SK-N-SH treated with all-trans-retinoic acid at 6 μM for 48 hours (cell line): Measurements from ENCODE around the gene MLST8.

Experiments
- ARNTL ChIP-seq: fragments of 450-650 bp; formaldehyde crosslinking; IDR thresholded peaks from 2 replicates; pipeline ENCODE4 v1.5.0; 2020; ENCODE audit warnings: low read depth, mild to moderate bottlenecking, moderate library complexity, borderline replicate concordance
- CREB5 ChIP-seq: fragments of 250-450 bp; sonication (Bioruptor Pico); IDR thresholded peaks from 2 replicates; pipeline ENCODE4 v1.5.1; 2020; ENCODE audit warnings: low read depth, mild to moderate bottlenecking, moderate library complexity
- CSDC2 ChIP-seq: fragments of 250-450 bp; sonication (Bioruptor Pico); IDR thresholded peaks from 2 replicates; pipeline ENCODE4 v1.5.0; 2020; ENCODE audit warnings: mild to moderate bottlenecking, moderate library complexity
- ZC3H10 ChIP-seq: fragments of 250-450 bp; sonication (Bioruptor Pico); IDR thresholded peaks from 2 replicates; pipeline ENCODE4 v1.5.1; 2021; ENCODE audit warnings: mild to moderate bottlenecking, moderate library complexity
- ZNF8 ChIP-seq: fragments of 450-650 bp; formaldehyde crosslinking; IDR thresholded peaks from 2 replicates; pipeline ENCODE4 v1.5.0; 2020; ENCODE audit warnings: mild to moderate bottlenecking, moderate library complexity
- TF ChIP-seq, protein P1 (sequence below): fragments of 250-450 bp; sonication (Bioruptor Pico); IDR thresholded peaks from 2 replicates; pipeline ENCODE4 v1.8.0; 2020; ENCODE audit warnings: mild to moderate bottlenecking, moderate library complexity, borderline replicate concordance

DNA sequence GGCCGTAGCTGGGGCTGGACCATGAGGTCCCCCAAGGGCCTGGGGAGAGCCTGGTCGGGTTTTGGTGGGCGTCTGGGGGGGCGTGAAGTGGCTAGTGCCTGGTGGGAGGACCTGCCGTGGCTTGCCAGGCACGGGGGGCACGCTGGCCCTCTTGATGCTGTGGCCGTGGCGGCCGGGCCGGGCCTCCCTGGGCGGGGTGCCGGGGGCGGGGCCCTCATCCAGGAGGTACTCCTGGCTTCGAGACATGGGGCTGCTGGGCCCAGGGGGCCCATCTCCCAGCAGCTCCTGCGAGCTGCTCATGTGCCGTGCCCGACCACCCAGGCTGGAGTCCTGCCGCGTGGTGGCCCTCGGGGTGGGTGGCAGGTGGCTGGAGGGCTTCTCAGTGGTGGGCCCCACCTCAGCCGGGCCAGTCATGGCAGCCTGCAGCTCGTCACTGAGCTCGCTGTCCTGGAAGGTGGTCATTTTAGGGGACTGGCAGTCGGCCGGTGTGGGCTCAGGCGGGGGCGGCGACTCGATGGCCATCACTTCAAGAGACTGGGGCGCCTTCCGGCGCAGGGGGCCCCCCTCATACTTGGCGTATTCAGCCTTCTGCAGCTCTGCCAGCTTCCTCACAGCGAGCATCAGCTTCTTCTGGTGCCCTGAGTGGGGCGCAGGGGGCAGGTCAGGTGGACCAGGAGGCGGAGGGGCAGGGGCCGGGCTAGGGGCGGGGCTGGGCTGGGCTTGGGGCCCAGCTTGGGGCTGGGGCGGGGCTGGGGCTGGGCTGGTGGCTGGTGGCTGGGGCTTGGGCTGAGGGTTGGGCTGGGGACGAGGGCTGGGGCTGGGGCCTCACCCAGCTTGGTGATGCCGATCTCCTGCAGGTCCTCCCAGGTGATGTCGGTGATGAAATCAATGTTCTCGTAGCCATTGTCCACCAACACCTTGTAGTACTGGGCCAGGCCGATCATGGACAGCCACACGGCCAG lies 24.0 kb upstream of the MLST8 start:
- TF ChIP-seq, protein P1, sequence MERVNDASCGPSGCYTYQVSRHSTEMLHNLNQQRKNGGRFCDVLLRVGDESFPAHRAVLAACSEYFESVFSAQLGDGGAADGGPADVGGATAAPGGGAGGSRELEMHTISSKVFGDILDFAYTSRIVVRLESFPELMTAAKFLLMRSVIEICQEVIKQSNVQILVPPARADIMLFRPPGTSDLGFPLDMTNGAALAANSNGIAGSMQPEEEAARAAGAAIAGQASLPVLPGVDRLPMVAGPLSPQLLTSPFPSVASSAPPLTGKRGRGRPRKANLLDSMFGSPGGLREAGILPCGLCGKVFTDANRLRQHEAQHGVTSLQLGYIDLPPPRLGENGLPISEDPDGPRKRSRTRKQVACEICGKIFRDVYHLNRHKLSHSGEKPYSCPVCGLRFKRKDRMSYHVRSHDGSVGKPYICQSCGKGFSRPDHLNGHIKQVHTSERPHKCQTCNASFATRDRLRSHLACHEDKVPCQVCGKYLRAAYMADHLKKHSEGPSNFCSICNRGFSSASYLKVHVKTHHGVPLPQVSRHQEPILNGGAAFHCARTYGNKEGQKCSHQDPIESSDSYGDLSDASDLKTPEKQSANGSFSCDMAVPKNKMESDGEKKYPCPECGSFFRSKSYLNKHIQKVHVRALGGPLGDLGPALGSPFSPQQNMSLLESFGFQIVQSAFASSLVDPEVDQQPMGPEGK = no peak
- TF ChIP-seq CREB5 (no peak), ZC3H10 (CRISPR knock-in tag) (no peak), CSDC2 (CRISPR knock-in tag) (no peak), ARNTL (CRISPR knock-in tag) (no peak), ZNF8 (CRISPR knock-in tag) (no peak)
